H1 (cell line): ENCODE results near the gene METTL21A. TPM values are rescaled to one million over a fixed set of nuclear protein-coding genes. Genes with fewer than 3 reads are reported as not detected.

Experiments used
- CTCF ChIA-PET: fragments of 300-600 bp; sonication (Branson Sonifier 250); formaldehyde crosslinking; loops from one replicate; lab custom pipeline; 2021; ENCODE audit not compliant: partially characterized antibody; lab: Charles Lee
- POLR2A ChIA-PET: fragments of 300-600 bp; sonication (Branson Sonifier 250); formaldehyde crosslinking; loops from one replicate; lab custom pipeline; 2021; ENCODE audit warnings: inconsistent platforms; ENCODE audit not compliant: partially characterized antibody; lab: Charles Lee
- DNase-seq, 2 experiments: peaks; one replicate each; pipeline versions ENCODE4 v3.0.0 to v3.0.0-alpha.2; 2010 to 2022; ENCODE audit warnings: low spot score in 2 of 2, low read depth in 1 of 2, mixed read lengths in 1 of 2
- FAIRE-seq: peaks from 2 replicates; lab custom pipeline; 2011; peaks lifted over from hg19 to GRCh38; lab: Jason Lieb, UNC
- H2AFZ ChIP-seq: 2 replicates; pipeline ENCODE4 v1.8.1; 2012; ENCODE audit warnings: low read length, inconsistent platforms
- H2AK5ac ChIP-seq: 2 replicates; pipeline ENCODE4 v1.6.1; 2013; ENCODE audit warnings: low read depth, low read length
- H2BK120ac ChIP-seq: replicated peaks from 2 replicates; pipeline ENCODE3; 2013; ENCODE audit warnings: low read depth, low read length, inconsistent platforms
- H2BK12ac ChIP-seq: 2 replicates; pipeline ENCODE4 v1.6.1; 2013; ENCODE audit warnings: low read depth, low read length
- H2BK15ac ChIP-seq: 2 replicates; pipeline ENCODE4 v1.6.1; 2013; ENCODE audit warnings: low read length
- H2BK20ac ChIP-seq: 2 replicates; pipeline ENCODE4 v1.6.1; 2013; ENCODE audit warnings: low read length
- H2BK5ac ChIP-seq: 2 replicates; pipeline ENCODE4 v1.6.1; 2013; ENCODE audit warnings: low read depth, low read length
- H3K14ac ChIP-seq: 2 replicates; pipeline ENCODE4 v1.6.1; 2013; ENCODE audit warnings: inconsistent platforms; ENCODE audit not compliant: insufficient read length
- H3K18ac ChIP-seq: 2 replicates; pipeline ENCODE4 v1.6.1; 2013; ENCODE audit warnings: low read length; ENCODE audit errors: extremely low read depth
- H3K23ac ChIP-seq: 2 replicates; pipeline ENCODE4 v1.6.1; 2013; ENCODE audit warnings: inconsistent platforms; ENCODE audit not compliant: insufficient read length
- H3K23me2 ChIP-seq: 2 replicates; pipeline ENCODE4 v1.6.1; 2013; ENCODE audit warnings: low read depth, low read length
- H3K27ac ChIP-seq: 2 replicates; pipeline ENCODE4 v1.6.1; 2011; ENCODE audit warnings: low read depth, low read length, inconsistent platforms
- H3K27me3 ChIP-seq, 4 experiments: replicated peaks in 1 of 4; 1 replicate in 1 of 4; 2 replicates in 3 of 4; pipeline versions ENCODE4 v1.6.1 to v1.8.1; 2011 to 2013; ENCODE audit warnings: low read length in 3 of 4, mild to moderate bottlenecking in 3 of 4, inconsistent platforms in 2 of 4, mixed read lengths in 2 of 4, moderate library complexity in 1 of 4; ENCODE audit not compliant: control insufficient read depth in 3 of 4, insufficient read depth in 3 of 4; ENCODE audit errors: extremely low read depth in 1 of 4
- H3K36me3 ChIP-seq, 4 experiments: 2 replicates each; pipeline versions ENCODE4 v1.6.1 to v1.8.1; 2011 to 2013; ENCODE audit warnings: mild to moderate bottlenecking in 4 of 4, low read length in 3 of 4, moderate library complexity in 2 of 4, control low read depth in 1 of 4, inconsistent platforms in 1 of 4; ENCODE audit not compliant: insufficient read depth in 4 of 4, control insufficient read depth in 2 of 4
- H3K4ac ChIP-seq: replicated peaks from 2 replicates; pipeline ENCODE3; 2013; ENCODE audit warnings: low read length, low read depth, mixed read lengths, inconsistent platforms; ENCODE audit not compliant: insufficient read length
- H3K4me1 ChIP-seq, 4 experiments: replicated peaks in 1 of 4; 1 replicate in 1 of 4; 2 replicates in 3 of 4; pipeline versions ENCODE4 v1.6.1 to v1.8.1; 2011 to 2013; ENCODE audit warnings: low read length in 3 of 4, inconsistent platforms in 2 of 4, mixed read lengths in 1 of 4; ENCODE audit not compliant: insufficient read depth in 4 of 4, control insufficient read depth in 3 of 4
- H3K4me2 ChIP-seq, 2 experiments: 2 replicates each; pipeline versions ENCODE4 v1.6.1 to v1.8.1; 2011 to 2013; ENCODE audit warnings: low read depth in 2 of 2, low read length in 2 of 2, control low read depth in 1 of 2, inconsistent platforms in 1 of 2, mild to moderate bottlenecking in 1 of 2; ENCODE audit not compliant: insufficient read depth in 1 of 2
- H3K4me3 ChIP-seq, 4 experiments: fragments of 200-600, 300-600 bp in 1 of 4; sonication (generic), shearing (Covaris generic), sonication (Bioruptor Twin) in 1 of 4; 2 replicates each; pipeline versions ENCODE4 v1.5.1 to v1.8.1; 2011 to 2016; ENCODE audit warnings: low read length in 4 of 4, low read depth in 3 of 4, control low read depth in 2 of 4, inconsistent platforms in 2 of 4, mild to moderate bottlenecking in 2 of 4, mixed read lengths in 1 of 4, moderate library complexity in 1 of 4; ENCODE audit not compliant: insufficient read depth in 2 of 4; ENCODE audit errors: extremely low read depth in 1 of 4
- H3K56ac ChIP-seq: replicated peaks from 2 replicates; pipeline ENCODE3; 2013; ENCODE audit warnings: low read depth, mild to moderate bottlenecking, mixed read lengths, low read length, inconsistent platforms; ENCODE audit not compliant: insufficient read length
- H3K79me1 ChIP-seq: 2 replicates; pipeline ENCODE4 v1.6.1; 2013; ENCODE audit warnings: low read depth, low read length, control low read depth
- H3K79me2 ChIP-seq, 2 experiments: 2 replicates each; pipeline versions ENCODE4 v1.6.1 to v1.8.1; 2012 to 2013; ENCODE audit warnings: low read length in 2 of 2, mild to moderate bottlenecking in 2 of 2, inconsistent platforms in 1 of 2; ENCODE audit not compliant: insufficient read depth in 2 of 2, control insufficient read depth in 1 of 2
- H3K9ac ChIP-seq, 4 experiments: replicated peaks in 1 of 4; 1 replicate in 1 of 4; 2 replicates in 3 of 4; pipeline versions ENCODE4 v1.6.1 to v1.8.1; 2011 to 2013; ENCODE audit warnings: low read depth in 3 of 4, low read length in 3 of 4, control low read depth in 2 of 4, mild to moderate bottlenecking in 2 of 4, moderate library complexity in 2 of 4, inconsistent platforms in 1 of 4; ENCODE audit errors: extremely low read depth in 1 of 4
- H3K9me3 ChIP-seq, 2 experiments: 2 replicates each; pipeline versions ENCODE4 v1.6.1 to v1.8.1; 2012 to 2013; ENCODE audit warnings: mild to moderate bottlenecking in 2 of 2, moderate library complexity in 2 of 2, control low read depth in 1 of 2, inconsistent platforms in 1 of 2, low read depth in 1 of 2, low read length in 1 of 2, mixed read lengths in 1 of 2; ENCODE audit not compliant: insufficient read depth in 2 of 2
- H4K20me1 ChIP-seq, 2 experiments: replicated peaks in 1 of 2; 2 replicates each; pipeline versions ENCODE3 to v1.8.1; 2011 to 2013; ENCODE audit warnings: inconsistent platforms in 2 of 2, low read length in 2 of 2, mild to moderate bottlenecking in 1 of 2; ENCODE audit not compliant: insufficient read depth in 2 of 2, control insufficient read depth in 1 of 2
- H4K5ac ChIP-seq: 2 replicates; pipeline ENCODE4 v1.6.1; 2013; ENCODE audit warnings: low read length, low read depth, mixed read lengths, inconsistent platforms; ENCODE audit not compliant: insufficient read length
- H4K8ac ChIP-seq: 2 replicates; pipeline ENCODE4 v1.8.0; 2013; ENCODE audit warnings: mild to moderate bottlenecking, moderate library complexity, low read length, inconsistent platforms; ENCODE audit not compliant: insufficient read depth; ENCODE audit errors: extremely low read depth
- H4K91ac ChIP-seq: replicated peaks from 2 replicates; pipeline ENCODE3; 2013; ENCODE audit warnings: low read length, mixed read lengths, inconsistent platforms; ENCODE audit not compliant: insufficient read length
- CBX5 ChIP-seq: fragments of 300-800, 300-1000 bp; sonication (generic); IDR thresholded peaks from 2 replicates; pipeline ENCODE4 v1.7.1; 2016; ENCODE audit warnings: antibody characterized with exemption, low read length, low read depth
- E2F6 ChIP-seq: IDR thresholded peaks from 2 replicates; pipeline ENCODE4 v1.6.1; 2012; ENCODE audit warnings: inconsistent platforms
- HDAC6 ChIP-seq: IDR thresholded peaks from one replicate; pipeline ENCODE4 v1.7.1; 2012; ENCODE audit warnings: low read depth, mild to moderate bottlenecking, inconsistent platforms, low read length, moderate library complexity
- KDM1A ChIP-seq: fragments of 200-600, 300-600 bp; sonication (generic); IDR thresholded peaks from 2 replicates; pipeline ENCODE4 v1.7.1; 2016; ENCODE audit warnings: mild to moderate bottlenecking, low read length, borderline replicate concordance
- KDM4A ChIP-seq: IDR thresholded peaks from one replicate; pipeline ENCODE4 v1.7.1; 2012; ENCODE audit warnings: low read depth, mild to moderate bottlenecking, moderate library complexity, low read length, inconsistent platforms; ENCODE audit not compliant: severe bottlenecking
- NANOG ChIP-seq: IDR thresholded peaks from 2 replicates; pipeline ENCODE4 v1.6.1; 2011; ENCODE audit warnings: low read length, low read depth, mild to moderate bottlenecking, inconsistent platforms; ENCODE audit not compliant: insufficient read depth, poor library complexity, severe bottlenecking
- POU5F1 ChIP-seq: IDR thresholded peaks from 2 replicates; pipeline ENCODE4 v1.6.1; 2011; ENCODE audit warnings: low read depth, mild to moderate bottlenecking, low read length, moderate library complexity
- TAF1 ChIP-seq: IDR thresholded peaks from 2 replicates; pipeline ENCODE4 v1.6.1; 2011; ENCODE audit warnings: mild to moderate bottlenecking, low read depth, low read length
- YY1 ChIP-seq: IDR thresholded peaks from 2 replicates; pipeline ENCODE4 v1.6.1; 2011; ENCODE audit warnings: low read depth, mild to moderate bottlenecking, low read length
- ZNF274 ChIP-seq: IDR thresholded peaks from 2 replicates; pipeline ENCODE4 v1.7.0; 2012; ENCODE audit warnings: low read length, borderline replicate concordance; ENCODE audit errors: extremely low read depth
- WGBS, 2 experiments: shearing (Covaris generic) in 1 of 2; methylation state at CpG; one replicate each; pipeline versions ENCODE4 v1.1.6 to v1.1.7; 2013 to 2015; ENCODE audit warnings: low lambda C conversion rate in 2 of 2, mixed read lengths in 2 of 2, inconsistent platforms in 1 of 2, low coverage in 1 of 2, missing lambda C conversion rate in 1 of 2; ENCODE audit not compliant: insufficient replicate concordance in 2 of 2, insufficient coverage in 1 of 2, insufficient read length in 1 of 2; ENCODE audit errors: extremely low coverage in 1 of 2, missing lambda C conversion rate in 1 of 2; 5-methylcytosine and 5-hydroxymethylcytosine counted together
- polyA plus RNA-seq, 7 experiments: library from polyadenylated mRNA; depleted of rRNA in 3 of 7; stranded (reverse) in 5 of 7; unstranded in 2 of 7; fragments of >200 nt in 5 of 7; fragments of 200-250 nt in 2 of 7; gene quantifications; 1 replicate in 5 of 7; 2 replicates in 1 of 7; 4 replicates in 1 of 7; pipeline versions ENCODE4 v1.2.1 to v1.2.3, GENCODE V29; 2011 to 2013; ENCODE audit warnings: missing spikeins in 2 of 7, mixed read lengths in 2 of 7
- total RNA-seq: library from RNA; stranded (reverse); fragmentation: NEBNext Ultra II Directional; extraction: Animal tissue kit (Norgen Biotek cat#: 25700); gene quantifications from 2 replicates; pipeline ENCODE4 v1.2.1, GENCODE V29; 2021

The METTL21A gene
- total and polyA plus RNA-seq, 2 of the 8 experiments (the other 6 are each of a cell fraction or from before 2014, with no cell fraction given): 36.2 to 55.0 TPM

GRCh38 chr2:207601774-207602173 is 23.4 kb downstream of the METTL21A start:
- Histone ChIP-seq H3K79me2 (no peaks in the 10 kb centered on the region), H2BK5ac (no peak overlapping the region), H3K27ac (no peak overlapping the region), H2BK15ac (no peak overlapping the region), H2AK5ac (no peak overlapping the region), H4K20me1 (peaks cover 0 to 1% of the 10 kb centered on the region in 2 experiments), H3K4me1 (no peaks in the 10 kb centered on the region), H3K23ac (no peak overlapping the region), H3K18ac (no peak overlapping the region), H3K4ac (no peak overlapping the region), H3K4me2 (no peak overlapping the region), H3K14ac (no peak overlapping the region), H3K27me3 (peaks cover 0 to 1% (median 0%) of the 10 kb centered on the region in 4 experiments; a peak in 1 of 7 replicates), H4K8ac (no peak overlapping the region), H3K4me3 (no peak overlapping the region), H3K79me1 (no peaks in the 10 kb centered on the region), H3K23me2 (no peaks in the 10 kb centered on the region; the same call in 1 of the 2 replicates), H4K91ac (no peak overlapping the region), H2BK120ac (no peak overlapping the region), H3K9ac (no peak overlapping the region), H3K56ac (no peak overlapping the region), H3K36me3 (peaks cover 0 to 21% (median 2%) of the 10 kb centered on the region in 4 experiments; a peak in 2 of 8 replicates), H4K5ac (no peak overlapping the region), H3K9me3 (no peaks in the 10 kb centered on the region), H2BK20ac (no peak overlapping the region), H2AFZ (no peak overlapping the region), H2BK12ac (no peak overlapping the region)
- 89% methylated on average over 1 of the region's 1 CpG; no CpG with 5 or more reads in 1 of the 2 experiments for WGBS, 2 experiments
- ChIA-PET POLR2A (interaction anchor here (0.7 to 1.2 kb wide), 4 partner anchors 16 to 423 kb away, joined by 3 read pairs; partner anchors contain the start of gene PLEKHM3), CTCF (no interaction called here)
- TF ChIP-seq NANOG (no peak), TAF1 (no peak), HDAC6 (no peak), YY1 (no peak), CBX5 (no peak), ZNF274 (no peak), E2F6 (no peak), KDM1A (no peak), POU5F1 (no peak), KDM4A (no peak)
- no peak for FAIRE-seq
- no peak for DNase-seq
